ENCODE data around the gene TAF4B.

DNA sequence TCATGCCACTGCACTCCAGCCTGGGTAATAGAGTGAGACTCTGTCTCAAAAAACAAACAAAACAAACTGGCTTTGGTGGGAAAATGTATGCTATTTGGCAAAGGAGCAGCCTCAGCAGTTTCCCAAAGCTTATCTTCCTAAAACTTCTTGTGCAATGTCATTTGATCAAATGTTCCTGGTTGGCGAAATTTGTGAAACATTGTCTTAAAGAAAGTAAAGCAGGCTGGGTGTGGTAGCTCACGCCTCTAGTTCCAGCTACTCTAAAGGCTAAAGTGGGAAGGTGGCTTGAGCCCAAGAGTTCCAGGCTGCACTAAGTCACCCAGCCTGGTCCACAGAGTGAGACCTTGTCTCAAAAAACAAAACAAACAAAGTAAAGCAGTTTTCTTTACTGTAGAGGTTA is 17.3 kb upstream of the TAF4B start:
- TF ChIP-seq EZH2 (IDR thresholded peaks at IDR 0.05; ENCODE audit: borderline replicate concordance, low read length) (no peak), CTCF (IDR thresholded peaks at IDR 0.05; ENCODE audit: low read length) (no peak)

All from OCI-LY1 (cell line).